Astrocyte (in vitro differentiated cells and primary cell): ENCODE measurements around the gene CELA3B.

ENCODE experiments used
- CTCF ChIP-seq: IDR thresholded peaks from 2 replicates; pipeline ENCODE4 v1.5.1; 2011; ENCODE audit warnings: low read depth, mild to moderate bottlenecking, inconsistent platforms, low read length, moderate library complexity; ENCODE audit not compliant: insufficient read depth
- EZH2 ChIP-seq: IDR thresholded peaks from 2 replicates; pipeline ENCODE4 v1.6.1; 2012; ENCODE audit warnings: mild to moderate bottlenecking, low read length, inconsistent platforms; ENCODE audit not compliant: insufficient read depth

GRCh38 chr1:21938732-21939538, 37.9 kb upstream of the CELA3B start:
- TF ChIP-seq CTCF (no peak), EZH2 (no peak)
